CD4-positive, alpha-beta T cell treated with Interferon gamma for 1 hour (primary cell): ENCODE data around the gene HMGXB3.
"Not testable (repeated sequence)": the region's sequence is repeated elsewhere in the genome, so short reads cannot be mapped to it uniquely, and the experiment has no call there.

Experiments
- DNase-seq: peaks from one replicate; pipeline ENCODE4 v3.0.0-alpha.2; 2020

The HMGXB3 gene

GRCh38 chr5:150021491-150022157 lies 21.1 kb downstream of the HMGXB3 start:
- DNase-seq: no peak

- no peak for DNase-seq
Measured at GRCh38 chr5:150022158-150022531, 21.6 kb downstream of the HMGXB3 start.

- no peak for DNase-seq
Measured at GRCh38 chr5:150022681-150023080, 22.1 kb downstream of the HMGXB3 start.

- no peak for DNase-seq
Measured at GRCh38 chr5:150023136-150023535, 22.6 kb downstream of the HMGXB3 start.

GRCh38 chr5:150024346-150024984 lies 23.9 kb downstream of the HMGXB3 start:
- no peak for DNase-seq

- DNase-seq: no peak
Measured at GRCh38 chr5:150026682-150027172, 26.2 kb downstream of the HMGXB3 start.

DNA sequence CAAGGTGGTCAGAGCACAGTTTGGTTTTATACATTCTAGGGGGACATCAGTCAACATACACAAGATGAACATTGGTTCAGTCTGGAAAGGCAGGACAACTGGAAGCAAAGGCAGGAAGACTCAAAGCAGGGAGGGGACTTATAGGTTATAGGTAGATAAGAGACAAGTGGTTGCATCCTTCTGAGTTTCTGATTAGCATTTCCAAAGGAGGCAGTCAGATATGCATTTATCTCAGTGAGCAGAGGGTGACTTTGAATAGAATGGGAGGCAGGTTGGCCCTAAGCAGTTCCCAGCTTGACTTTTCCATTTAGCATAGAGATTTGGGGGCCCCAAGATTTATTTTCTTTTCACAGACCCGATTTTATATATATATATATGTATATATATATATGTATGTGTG lies 27.5 kb downstream of the HMGXB3 start:
- not testable (repeated sequence) for DNase-seq

DNA sequence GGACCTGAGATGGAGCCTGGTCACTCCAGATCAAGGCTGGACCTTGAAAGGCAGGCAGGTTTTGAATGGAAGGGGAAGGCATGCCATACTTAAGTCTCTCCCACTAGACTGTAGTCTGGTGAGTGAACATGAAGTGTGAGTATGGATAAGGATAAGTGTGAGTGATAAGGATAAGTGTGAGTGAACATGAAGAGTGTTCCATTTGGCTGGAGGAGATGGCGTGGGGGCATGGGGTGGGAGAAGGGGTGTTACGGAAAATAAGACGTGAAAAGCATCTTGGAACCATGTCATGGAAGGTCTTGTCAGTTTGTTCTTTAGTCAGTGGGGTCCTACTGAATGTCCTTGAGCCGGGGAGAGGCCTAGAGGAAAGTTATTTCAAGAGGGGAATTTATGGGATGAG lies 32.8 kb downstream of the HMGXB3 start:
- DNase-seq: no peak

- no peak for DNase-seq
Measured at GRCh38 chr5:150034662-150035061, 34.1 kb downstream of the HMGXB3 start.

- no peak for DNase-seq
Measured at GRCh38 chr5:150035139-150035895, 34.8 kb downstream of the HMGXB3 start.

DNA sequence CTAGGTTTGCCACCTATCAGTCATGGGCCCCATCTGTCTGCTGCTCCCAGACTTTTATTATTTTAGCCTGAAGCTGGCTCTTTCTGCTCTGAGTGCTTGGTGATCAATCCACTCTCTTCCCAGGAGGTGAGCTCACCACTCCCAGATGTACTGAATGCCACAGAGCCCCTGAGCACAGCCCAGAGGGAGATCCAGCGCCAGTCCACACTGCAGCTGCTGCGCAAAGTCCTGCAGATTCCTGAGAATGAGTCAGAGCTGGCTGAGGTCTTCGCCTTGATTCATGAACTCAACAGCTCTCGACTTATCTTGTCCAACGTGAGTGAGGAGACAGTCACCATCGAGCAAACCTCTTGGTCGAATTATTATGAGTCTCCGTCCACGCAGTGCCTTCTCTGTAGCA lies 36.0 kb downstream of the HMGXB3 start:
- DNase-seq: no peak

DNA sequence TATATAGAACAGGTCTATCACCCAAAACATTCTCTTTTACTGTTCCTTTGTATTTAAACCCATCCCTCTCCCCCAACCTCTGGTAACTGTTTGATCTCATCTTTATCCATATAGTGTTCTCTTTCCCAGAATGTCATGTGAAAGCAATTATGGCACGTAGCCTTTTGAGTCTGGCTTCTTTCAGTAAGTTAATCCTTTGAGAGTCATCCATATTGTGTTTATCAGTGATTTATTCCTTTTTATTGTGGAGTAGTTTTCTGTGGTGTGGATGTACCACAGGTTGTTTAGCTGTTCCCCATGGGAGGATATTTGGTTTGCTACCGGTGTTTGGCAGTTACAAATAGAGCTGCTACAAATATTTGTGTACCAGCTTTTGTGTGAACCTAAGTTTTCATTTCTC lies 38.0 kb downstream of the HMGXB3 start:
- no peak for DNase-seq

GRCh38 chr5:150042459-150042858 lies 41.9 kb downstream of the HMGXB3 start:
- no peak for DNase-seq

DNA sequence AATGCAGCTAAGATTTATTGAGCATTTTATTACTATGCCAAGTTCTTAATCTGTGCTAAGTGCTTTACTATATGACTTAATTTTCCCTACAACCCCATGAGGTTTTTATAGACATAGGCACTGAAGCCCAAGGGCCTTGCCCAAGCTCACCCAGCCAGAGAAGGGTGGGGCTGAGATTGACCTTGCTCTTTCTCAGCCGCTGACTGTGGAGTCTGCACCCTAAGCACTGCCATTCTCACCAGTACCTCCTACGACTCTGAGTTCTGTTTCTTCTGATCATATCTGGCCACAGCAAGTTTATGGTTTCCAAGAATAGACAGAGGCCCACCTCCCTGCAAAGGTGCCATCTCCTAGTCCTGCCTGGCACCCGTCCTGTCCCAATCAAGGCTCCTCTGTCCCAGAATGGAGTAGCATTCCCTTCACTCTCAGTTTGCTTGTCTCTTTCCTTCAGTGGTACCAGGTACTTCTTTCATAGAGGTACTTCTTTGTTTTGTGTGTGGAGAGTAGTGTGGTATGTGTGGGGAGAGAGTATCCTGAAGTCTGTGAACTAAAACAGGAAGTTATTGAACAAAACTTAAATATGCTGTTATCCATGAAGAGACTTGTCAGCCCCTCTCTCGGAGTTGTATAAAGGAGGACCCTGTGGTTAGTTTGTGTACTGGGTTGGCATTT lies 43.3 kb downstream of the HMGXB3 start:
- no peak for DNase-seq

GRCh38 chr5:150044329-150044681 lies 43.8 kb downstream of the HMGXB3 start:
- no peak for DNase-seq

DNA sequence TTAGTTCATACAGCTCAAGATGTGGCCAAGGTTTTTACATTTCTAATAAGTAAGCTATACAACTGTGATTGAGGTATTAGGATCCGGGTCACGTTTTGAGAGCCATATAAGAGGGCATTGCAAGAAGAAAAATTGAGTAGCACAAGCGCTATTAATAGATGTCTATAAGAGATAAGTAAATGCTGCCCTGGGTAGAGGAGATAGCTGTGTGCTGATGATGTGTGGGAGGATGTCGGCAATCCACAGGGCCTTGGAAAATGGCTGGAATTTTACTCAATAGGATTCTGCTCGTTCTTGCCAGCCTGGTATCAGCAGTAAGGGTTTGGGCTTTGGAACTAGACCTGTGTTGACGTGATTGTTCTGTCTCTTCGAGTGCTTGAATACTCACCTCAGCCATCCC lies 44.2 kb downstream of the HMGXB3 start:
- no peak for DNase-seq

- DNase-seq: no peak
Measured at GRCh38 chr5:150045549-150045948, 45.0 kb downstream of the HMGXB3 start.

- DNase-seq: no peak
Measured at GRCh38 chr5:150046031-150046430, 45.5 kb downstream of the HMGXB3 start.

GRCh38 chr5:150050172-150050811 lies 49.8 kb downstream of the HMGXB3 start:
- not testable (repeated sequence) for DNase-seq

DNA sequence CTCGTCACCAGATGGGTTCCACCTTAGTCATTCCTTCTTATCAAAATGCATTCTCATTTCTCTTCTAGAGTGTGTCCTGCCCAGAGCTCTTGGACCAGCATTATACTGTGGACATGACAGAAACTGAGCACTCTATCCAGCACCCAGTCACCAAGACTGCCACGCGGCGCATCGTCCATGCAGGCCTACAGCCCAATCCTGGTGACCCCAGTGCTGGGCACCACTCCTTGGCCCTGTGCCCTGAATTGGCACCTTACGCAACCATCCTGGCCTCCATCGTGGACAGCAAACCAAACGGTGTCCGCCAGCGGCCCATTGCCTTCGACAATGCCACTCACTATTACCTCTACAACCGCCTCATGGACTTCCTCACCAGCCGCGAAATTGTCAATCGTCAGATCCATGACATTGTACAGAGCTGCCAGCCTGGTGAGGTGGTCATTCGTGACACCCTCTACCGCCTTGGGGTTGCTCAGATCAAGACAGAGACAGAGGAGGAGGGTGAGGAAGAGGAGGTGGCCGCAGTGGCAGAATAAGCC lies 51.2 kb downstream of the HMGXB3 start:
- no peak for DNase-seq

DNA sequence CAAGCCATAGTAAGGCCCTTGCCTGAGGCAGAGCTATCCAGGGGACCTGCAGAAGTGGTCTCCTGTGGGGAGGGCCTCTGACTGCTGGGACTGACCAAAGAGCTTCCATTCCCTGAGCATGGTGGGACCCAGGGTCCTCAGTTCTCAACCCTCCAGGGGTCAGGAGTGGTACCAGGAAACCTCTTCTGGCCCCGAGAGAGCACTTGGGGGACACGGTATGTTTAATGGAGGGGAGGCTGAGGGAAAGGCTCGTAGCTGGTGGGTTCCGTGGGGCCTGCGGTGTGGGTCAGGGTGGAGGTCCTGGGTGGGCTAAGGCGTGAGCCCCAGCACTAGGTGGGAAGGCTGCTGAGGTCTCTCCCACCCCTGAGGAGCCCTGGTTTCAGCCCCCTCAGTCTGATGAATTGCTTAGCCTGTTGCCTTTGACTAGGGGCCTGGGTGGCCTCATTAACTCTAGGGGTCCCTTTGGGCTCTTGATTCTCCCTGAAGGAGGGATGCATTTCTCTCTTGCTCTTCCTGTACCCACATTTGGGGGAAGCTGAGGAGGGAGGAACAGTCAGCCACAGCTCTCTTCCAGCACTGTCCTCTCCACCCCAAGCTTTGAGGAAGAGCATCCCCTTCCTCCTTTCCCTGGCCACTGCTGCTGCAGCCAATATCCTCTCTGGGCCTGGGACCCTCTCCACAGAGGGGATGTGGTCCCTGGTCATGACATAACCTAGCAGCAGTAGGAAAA lies 51.9 kb downstream of the HMGXB3 start:
- no peak for DNase-seq
